OCI-LY7 (cell line): ENCODE data around the gene PLD1. TPM values are rescaled to one million over a fixed set of nuclear protein-coding genes. Genes with fewer than 3 reads are reported as not detected.

ENCODE experiments used
- BruUV-seq: library from RNA; stranded (reverse); fragments of 400-500 nt; replicated peaks from 2 replicates; lab custom pipeline; 2021; lab: Mats Ljungman, UMichigan
- CTCF ChIA-PET: fragments of 300-600 bp; sonication (Branson Sonifier 250); formaldehyde crosslinking; loops from one replicate; lab custom pipeline; 2022; ENCODE audit warnings: antibody characterized with exemption; ENCODE audit not compliant: unreplicated experiment; lab: Charles Lee
- POLR2A ChIA-PET: fragments of 300-600 bp; sonication (Branson Sonifier 250); formaldehyde crosslinking; loops from one replicate; lab custom pipeline; 2022; ENCODE audit warnings: antibody characterized with exemption; lab: Charles Lee
- DNase-seq: peaks from one replicate; pipeline ENCODE4 v3.0.0-alpha.2; 2015; ENCODE audit warnings: low spot score
- H2AFZ ChIP-seq: fragments of 200-600 bp; sonication (generic), shearing (Covaris generic); 2 replicates; pipeline ENCODE4 v1.6.1; 2014; ENCODE audit warnings: mild to moderate bottlenecking, antibody characterized with exemption, low read length, moderate library complexity
- H3K27ac ChIP-seq: fragments of 200-600 bp; sonication (generic); 2 replicates; pipeline ENCODE4 v1.5.1; 2014; ENCODE audit warnings: mixed run types, low read depth, mild to moderate bottlenecking, moderate library complexity, low read length, inconsistent platforms; ENCODE audit not compliant: poor library complexity, severe bottlenecking
- H3K36me3 ChIP-seq: fragments of 200-600 bp; sonication (generic); 2 replicates; pipeline ENCODE4 v1.6.1; 2014; ENCODE audit warnings: mild to moderate bottlenecking, antibody characterized with exemption, low read length, moderate library complexity, mixed read lengths; ENCODE audit not compliant: insufficient read depth
- H3K4me1 ChIP-seq: fragments of 200-600 bp; sonication (generic); 2 replicates; pipeline ENCODE4 v1.5.1; 2014; ENCODE audit warnings: mild to moderate bottlenecking, low read length; ENCODE audit not compliant: insufficient read depth, poor library complexity, severe bottlenecking
- H3K4me2 ChIP-seq: fragments of 200-600 bp; sonication (generic); 2 replicates; pipeline ENCODE4 v1.6.1; 2014; ENCODE audit warnings: mild to moderate bottlenecking, low read length
- H3K4me3 ChIP-seq: fragments of 200-600 bp; sonication (generic); 2 replicates; pipeline ENCODE4 v1.5.1; 2014; ENCODE audit warnings: mild to moderate bottlenecking, low read depth, low read length; ENCODE audit not compliant: poor library complexity, severe bottlenecking
- H3K79me2 ChIP-seq: fragments of 200-600 bp; sonication (generic); 2 replicates; pipeline ENCODE4 v1.6.1; 2016; ENCODE audit warnings: low read depth, mild to moderate bottlenecking, low read length, moderate library complexity, mixed read lengths; ENCODE audit not compliant: insufficient read depth
- H3K9me2 ChIP-seq: fragments of 200-600 bp; sonication (generic); 2 replicates; pipeline ENCODE4 v1.6.1; 2016; ENCODE audit warnings: mild to moderate bottlenecking, low read length, mixed read lengths; ENCODE audit not compliant: insufficient read depth
- H3K9me3 ChIP-seq: fragments of 200-600 bp; sonication (generic); 2 replicates; pipeline ENCODE4 v1.6.1; 2014; ENCODE audit warnings: mild to moderate bottlenecking, mixed run types, low read length, mixed read lengths
- H4K20me1 ChIP-seq: fragments of 200-600 bp; sonication (generic); 2 replicates; pipeline ENCODE4 v1.6.1; 2014; ENCODE audit warnings: mild to moderate bottlenecking, antibody characterized with exemption, low read length, moderate library complexity, mixed read lengths; ENCODE audit not compliant: insufficient read depth
- CTCF ChIP-seq: fragments of 200-600 bp; sonication (generic); conservative IDR thresholded peaks from 2 replicates; pipeline ENCODE4 v1.5.1; 2014; ENCODE audit warnings: mild to moderate bottlenecking, antibody characterized with exemption, low read length, moderate library complexity, mixed read lengths
- EZH2phosphoT487 ChIP-seq: fragments of 200-600 bp; sonication (generic); IDR thresholded peaks from 2 replicates; pipeline ENCODE4 v1.6.1; 2018; ENCODE audit warnings: low read depth, borderline replicate concordance, mild to moderate bottlenecking, mixed run types, antibody characterized with exemption, low read length, moderate library complexity, mixed read lengths
- intact Hi-C: fragments of 100-400 bp; cut with micrococcal nuclease; formaldehyde crosslinking; loops from one replicate; pipeline ENCODE4 v1.10.0; 2022; ENCODE audit not compliant: unreplicated experiment
- total RNA-seq, 2 experiments: library from RNA; depleted of rRNA in 1 of 2; stranded (reverse); fragments of >200 nt in 1 of 2; shearing (Covaris generic) in 1 of 2; gene quantifications; 2 replicates each; pipeline ENCODE4 v1.2.3, GENCODE V29; 2014 to 2022

Gene PLD1
- total RNA-seq, 2 experiments from 2014 or later = not detected

- intact Hi-C loops = no loop called here
Observed at GRCh38 chr3:171797265-171797679, 13.0 kb downstream of the PLD1 start.

GRCh38 chr3:171796625-171797264 is 13.5 kb downstream of the PLD1 start:
- Histone ChIP-seq H4K20me1 (no peaks in the 10 kb centered on the region), H3K9me3 (no peaks in the 10 kb centered on the region), H2AFZ (no peak overlapping the region), H3K79me2 (no peaks in the 10 kb centered on the region), H3K4me3 (no peak overlapping the region), H3K27ac (no peak overlapping the region), H3K9me2 (no peaks in the 10 kb centered on the region), H3K4me2 (no peak overlapping the region), H3K36me3 (no peaks in the 10 kb centered on the region), H3K4me1 (no peaks in the 10 kb centered on the region)
- DNase-seq = no peak
- TF ChIP-seq CTCF (no peak), EZH2phosphoT487 (no peak)
- no TSS peak for BruUV-seq
- CTCF ChIA-PET = interaction anchor here (0.6 kb wide), 1 partner anchor 65 kb away, joined by 3 read pairs; no protein-coding TSS in a partner anchor
- POLR2A ChIA-PET = interaction anchor here (0.6 kb wide), 1 partner anchor 17 kb away, joined by 3 read pairs; no protein-coding TSS in a partner anchor
- intact Hi-C loops = no loop called here

More at GRCh38 chr3:171797265-171797679, 13.0 kb downstream of the PLD1 start:
- Histone ChIP-seq H3K79me2 (no peaks in the 10 kb centered on the region), H3K4me1 (no peaks in the 10 kb centered on the region), H3K36me3 (no peaks in the 10 kb centered on the region), H3K9me2 (no peaks in the 10 kb centered on the region), H3K9me3 (no peaks in the 10 kb centered on the region), H2AFZ (no peak overlapping the region), H3K27ac (no peak overlapping the region), H3K4me3 (no peak overlapping the region), H3K4me2 (no peak overlapping the region), H4K20me1 (no peaks in the 10 kb centered on the region)
- no peak for TF ChIP-seq EZH2phosphoT487
- TF ChIP-seq CTCF = no peak
- ChIA-PET POLR2A (interaction anchor here (0.6 kb wide), 1 partner anchor 17 kb away, joined by 3 read pairs; no protein-coding TSS in a partner anchor), CTCF (interaction anchor here (0.6 kb wide), 1 partner anchor 65 kb away, joined by 3 read pairs; no protein-coding TSS in a partner anchor)
- no peak for DNase-seq
- BruUV-seq = no TSS peak

GRCh38 chr3:171792531-171792930 is 17.8 kb downstream of the PLD1 start:
- H4K20me1 ChIP-seq = no peaks in the 10 kb centered on the region
- no peak overlapping the region for H2AFZ ChIP-seq
- H3K9me2 ChIP-seq = no peaks in the 10 kb centered on the region
- H3K79me2 ChIP-seq = no peaks in the 10 kb centered on the region
- CTCF ChIA-PET = no interaction called here
- no peaks in the 10 kb centered on the region for H3K9me3 ChIP-seq
- intact Hi-C loops = no loop called here
- no peak overlapping the region for H3K27ac ChIP-seq
- no peaks in the 10 kb centered on the region for H3K36me3 ChIP-seq
- no peak overlapping the region for H3K4me2 ChIP-seq
- no TSS peak for BruUV-seq
- no peak overlapping the region for H3K4me3 ChIP-seq
- H3K4me1 ChIP-seq = no peaks in the 10 kb centered on the region
- POLR2A ChIA-PET = interaction anchor here (0.7 kb wide), 1 partner anchor 42 kb away, joined by 3 read pairs; no protein-coding TSS in a partner anchor
- DNase-seq = no peak
- TF ChIP-seq EZH2phosphoT487 (no peak), CTCF (no peak)
